HEK293 (cell line): Measurements from ENCODE around the gene C1orf226.

ENCODE experiments used
- CTCF ChIA-PET: fragments of 350-600 bp; formaldehyde crosslinking; extraction: SDS; loops from one replicate; lab custom pipeline; 2021; ENCODE audit warnings: antibody characterized with exemption; lab: Yijun Ruan, JAX
- POLR2A ChIA-PET: fragments of 300-600 bp; formaldehyde crosslinking; extraction: SDS; loops from one replicate; lab custom pipeline; 2020; ENCODE audit warnings: antibody characterized with exemption, inconsistent platforms; lab: Yijun Ruan, JAX
- H3K27ac ChIP-seq: fragments of 200-500 bp; sonication (Bioruptor generic); 2 replicates; pipeline ENCODE4 v1.5.1; 2014; ENCODE audit warnings: low read depth, low read length, control low read depth, inconsistent platforms; ENCODE audit errors: extremely low read depth
- H3K36me3 ChIP-seq, 2 experiments: fragments of 200-500 bp in 1 of 2; sonication (Bioruptor generic) in 1 of 2; 1 replicate in 1 of 2; 2 replicates in 1 of 2; pipeline ENCODE4 v1.5.1; 2014 to 2017; ENCODE audit warnings: inconsistent platforms in 2 of 2, low read length in 2 of 2; ENCODE audit not compliant: control insufficient read depth in 2 of 2, insufficient read depth in 1 of 2
- H3K4me1 ChIP-seq: fragments of 200-500 bp; sonication (Bioruptor generic); 2 replicates; pipeline ENCODE4 v1.5.1; 2014; ENCODE audit warnings: mild to moderate bottlenecking, low read length, inconsistent platforms; ENCODE audit not compliant: control insufficient read depth, insufficient read depth
- H3K4me3 ChIP-seq: 2 replicates; pipeline ENCODE4 v1.5.1; 2011; ENCODE audit warnings: low read depth, mild to moderate bottlenecking, control low read depth, low read length, moderate library complexity
- H3K9me3 ChIP-seq: fragments of 200-500 bp; sonication (Bioruptor generic); 2 replicates; pipeline ENCODE4 v1.5.1; 2014; ENCODE audit warnings: low read depth, low read length, inconsistent platforms; ENCODE audit not compliant: control insufficient read depth, insufficient read depth
- CTCF ChIP-seq: fragments of 450-650 bp; formaldehyde crosslinking; IDR thresholded peaks from 2 replicates; pipeline ENCODE4 v1.5.1; 2016; ENCODE audit warnings: missing biosample characterization, missing genetic modification characterization
- IKZF3 ChIP-seq: fragments of 450-650 bp; IDR thresholded peaks from 2 replicates; pipeline ENCODE4 v1.5.0; 2018; ENCODE audit warnings: missing biosample characterization, mild to moderate bottlenecking, missing genetic modification characterization, moderate library complexity
- OSR2 ChIP-seq: fragments of 450-650 bp; formaldehyde crosslinking; IDR thresholded peaks from 2 replicates; pipeline ENCODE4 v1.5.1; 2016; ENCODE audit warnings: missing biosample characterization, missing genetic modification characterization
- SP3 ChIP-seq: fragments of 450-650 bp; formaldehyde crosslinking; IDR thresholded peaks from 2 replicates; pipeline ENCODE4 v1.5.1; 2016; ENCODE audit warnings: missing biosample characterization, missing genetic modification characterization
- TRIM28 ChIP-seq: IDR thresholded peaks from 2 replicates; pipeline ENCODE4 v1.6.1; 2011; ENCODE audit warnings: low read length, control low read depth, borderline replicate concordance
- ZBTB48 ChIP-seq: fragments of 450-650 bp; formaldehyde crosslinking; IDR thresholded peaks from 2 replicates; pipeline ENCODE4 v1.5.1; 2016; ENCODE audit warnings: missing biosample characterization, missing genetic modification characterization
- ZBTB8A ChIP-seq: fragments of 450-650 bp; formaldehyde crosslinking; IDR thresholded peaks from 2 replicates; pipeline ENCODE4 v1.5.1; 2016; ENCODE audit warnings: missing biosample characterization, missing genetic modification characterization
- ZFP41 ChIP-seq: fragments of 450-650 bp; formaldehyde crosslinking; IDR thresholded peaks from 2 replicates; pipeline ENCODE4 v1.5.1; 2016; ENCODE audit warnings: missing biosample characterization, missing genetic modification characterization, borderline replicate concordance
- ZNF10 ChIP-seq: fragments of 450-650 bp; formaldehyde crosslinking; IDR thresholded peaks from 2 replicates; pipeline ENCODE4 v1.5.1; 2017; ENCODE audit warnings: missing biosample characterization, missing genetic modification characterization
- ZNF138 ChIP-seq: fragments of 450-650 bp; formaldehyde crosslinking; IDR thresholded peaks from 2 replicates; pipeline ENCODE4 v1.5.1; 2016; ENCODE audit warnings: missing biosample characterization, missing genetic modification characterization, borderline replicate concordance
- ZNF16 ChIP-seq: fragments of 450-650 bp; formaldehyde crosslinking; IDR thresholded peaks from 2 replicates; pipeline ENCODE4 v1.5.1; 2016; ENCODE audit warnings: low read depth, missing biosample characterization, missing genetic modification characterization
- ZNF174 ChIP-seq: fragments of 450-650 bp; formaldehyde crosslinking; IDR thresholded peaks from 2 replicates; pipeline ENCODE4 v1.5.0; 2017; ENCODE audit warnings: missing biosample characterization, mild to moderate bottlenecking, missing genetic modification characterization
- ZNF214 ChIP-seq: fragments of 450-650 bp; formaldehyde crosslinking; IDR thresholded peaks from 2 replicates; pipeline ENCODE4 v1.5.1; 2017; ENCODE audit warnings: missing biosample characterization, mild to moderate bottlenecking, missing genetic modification characterization, borderline replicate concordance
- ZNF23 ChIP-seq: fragments of 450-650 bp; formaldehyde crosslinking; IDR thresholded peaks from 2 replicates; pipeline ENCODE4 v1.5.1; 2016; ENCODE audit warnings: missing biosample characterization, missing genetic modification characterization, borderline replicate concordance
- ZNF280C ChIP-seq: fragments of 450-650 bp; formaldehyde crosslinking; IDR thresholded peaks from 2 replicates; pipeline ENCODE4 v1.5.1; 2016; ENCODE audit warnings: missing biosample characterization, missing genetic modification characterization
- ZNF350 ChIP-seq: fragments of 450-650 bp; formaldehyde crosslinking; IDR thresholded peaks from 2 replicates; pipeline ENCODE4 v1.5.0; 2017; ENCODE audit warnings: missing biosample characterization, mild to moderate bottlenecking, missing genetic modification characterization
- ZNF354C ChIP-seq: fragments of 450-650 bp; formaldehyde crosslinking; IDR thresholded peaks from 2 replicates; pipeline ENCODE4 v1.5.1; 2016; ENCODE audit warnings: missing biosample characterization, missing genetic modification characterization, low read depth, borderline replicate concordance
- ZNF514 ChIP-seq: fragments of 450-650 bp; formaldehyde crosslinking; IDR thresholded peaks from 2 replicates; pipeline ENCODE4 v1.5.1; 2016; ENCODE audit warnings: missing biosample characterization, missing genetic modification characterization
- ZNF623 ChIP-seq: fragments of 450-650 bp; formaldehyde crosslinking; IDR thresholded peaks from 2 replicates; pipeline ENCODE4 v1.5.1; 2016; ENCODE audit warnings: missing biosample characterization, missing genetic modification characterization
- ZNF629 ChIP-seq: fragments of 450-650 bp; formaldehyde crosslinking; IDR thresholded peaks from 2 replicates; pipeline ENCODE4 v1.5.1; 2017; ENCODE audit warnings: missing biosample characterization, missing genetic modification characterization
- ZNF664 ChIP-seq: fragments of 450-650 bp; formaldehyde crosslinking; IDR thresholded peaks from 2 replicates; pipeline ENCODE4 v1.5.1; 2016; ENCODE audit warnings: missing biosample characterization, missing genetic modification characterization
- ZNF701 ChIP-seq: fragments of 450-650 bp; formaldehyde crosslinking; IDR thresholded peaks from 2 replicates; pipeline ENCODE4 v1.5.1; 2016; ENCODE audit warnings: missing biosample characterization, missing genetic modification characterization
- ZNF768 ChIP-seq: fragments of 450-650 bp; formaldehyde crosslinking; IDR thresholded peaks from 2 replicates; pipeline ENCODE4 v1.5.1; 2018; ENCODE audit warnings: missing biosample characterization, mild to moderate bottlenecking, missing genetic modification characterization
- TF ChIP-seq, protein P1 (sequence below): fragments of 450-650 bp; formaldehyde crosslinking; IDR thresholded peaks from 2 replicates; pipeline ENCODE4 v1.5.1; 2016; ENCODE audit warnings: missing biosample characterization, missing genetic modification characterization

C1orf226 gene

GRCh38 chr1:162366671-162367070 lies 14.9 kb upstream of the C1orf226 start:
- ChIA-PET CTCF (interaction anchor here (3.8 kb wide), 1 partner anchor 9 kb away, joined by 17 read pairs; no protein-coding TSS in a partner anchor), POLR2A (interaction anchor here (1.4 kb wide), 1 partner anchor 11 kb away, joined by 3 read pairs; no protein-coding TSS in a partner anchor)
- Histone ChIP-seq H3K27ac (no peak overlapping the region), H3K36me3 (peaks cover 0 to 4% of the 10 kb centered on the region in 2 experiments; a peak in 2 of 3 replicates), H3K4me3 (no peak overlapping the region), H3K9me3 (no peaks in the 10 kb centered on the region), H3K4me1 (no peaks in the 10 kb centered on the region)
- TF ChIP-seq ZNF768 (tag by site-specific recombination) (no peak), ZNF280C (no peak), ZFP41 (no peak), ZNF23 (tag by site-specific recombination) (no peak), OSR2 (tag by site-specific recombination) (no peak), ZNF350 (tag by site-specific recombination) (no peak), ZBTB8A (tag by site-specific recombination) (no peak), ZNF701 (tag by site-specific recombination) (no peak), ZNF138 (tag by site-specific recombination) (no peak)

DNA sequence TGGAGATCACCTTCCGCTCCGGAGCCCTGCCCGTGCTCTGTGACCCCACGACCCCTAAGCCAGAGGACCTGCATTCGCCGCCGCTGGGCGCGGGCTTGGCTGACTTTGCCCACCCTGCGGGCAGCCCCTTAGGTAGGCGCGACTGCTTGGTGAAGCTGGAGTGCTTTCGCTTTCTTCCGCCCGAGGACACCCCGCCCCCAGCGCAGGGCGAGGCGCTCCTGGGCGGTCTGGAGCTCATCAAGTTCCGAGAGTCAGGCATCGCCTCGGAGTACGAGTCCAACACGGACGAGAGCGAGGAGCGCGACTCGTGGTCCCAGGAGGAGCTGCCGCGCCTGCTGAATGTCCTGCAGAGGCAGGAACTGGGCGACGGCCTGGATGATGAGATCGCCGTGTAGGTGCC lies 14.5 kb upstream of the C1orf226 start:
- CTCF ChIA-PET = interaction anchor here (3.8 kb wide), 1 partner anchor 9 kb away, joined by 17 read pairs; no protein-coding TSS in a partner anchor
- Histone ChIP-seq H3K36me3 (peaks cover 0 to 4% of the 10 kb centered on the region in 2 experiments; a peak in 2 of 3 replicates), H3K4me3 (no peak overlapping the region), H3K4me1 (no peaks in the 10 kb centered on the region), H3K9me3 (no peaks in the 10 kb centered on the region), H3K27ac (no peak overlapping the region)
- no peak for TF ChIP-seq ZNF623
- POLR2A ChIA-PET = interaction anchor here (1.4 kb wide), 1 partner anchor 11 kb away, joined by 3 read pairs; no protein-coding TSS in a partner anchor

- Histone ChIP-seq H3K36me3 (peaks cover 0 to 4% of the 10 kb centered on the region in 2 experiments; a peak in 2 of 3 replicates), H3K4me3 (no peak overlapping the region), H3K4me1 (no peaks in the 10 kb centered on the region), H3K27ac (no peak overlapping the region), H3K9me3 (no peaks in the 10 kb centered on the region)
- ChIA-PET CTCF (interaction anchor here (3.8 kb wide), 1 partner anchor 10 kb away, joined by 17 read pairs; no protein-coding TSS in a partner anchor), POLR2A (no interaction called here)
- no peak for TF ChIP-seq ZNF629 (tag by site-specific recombination)
- TF ChIP-seq TRIM28 = no peak
- no peak for TF ChIP-seq ZNF354C (tag by site-specific recombination)
- TF ChIP-seq ZNF10 = no peak
- TF ChIP-seq ZNF174 = no peak
- no peak for TF ChIP-seq IKZF3 (tag by site-specific recombination)
- no peak for TF ChIP-seq ZNF16 (tag by site-specific recombination)
- no peak for TF ChIP-seq CTCF (tag by site-specific recombination)
- TF ChIP-seq, protein P1, sequence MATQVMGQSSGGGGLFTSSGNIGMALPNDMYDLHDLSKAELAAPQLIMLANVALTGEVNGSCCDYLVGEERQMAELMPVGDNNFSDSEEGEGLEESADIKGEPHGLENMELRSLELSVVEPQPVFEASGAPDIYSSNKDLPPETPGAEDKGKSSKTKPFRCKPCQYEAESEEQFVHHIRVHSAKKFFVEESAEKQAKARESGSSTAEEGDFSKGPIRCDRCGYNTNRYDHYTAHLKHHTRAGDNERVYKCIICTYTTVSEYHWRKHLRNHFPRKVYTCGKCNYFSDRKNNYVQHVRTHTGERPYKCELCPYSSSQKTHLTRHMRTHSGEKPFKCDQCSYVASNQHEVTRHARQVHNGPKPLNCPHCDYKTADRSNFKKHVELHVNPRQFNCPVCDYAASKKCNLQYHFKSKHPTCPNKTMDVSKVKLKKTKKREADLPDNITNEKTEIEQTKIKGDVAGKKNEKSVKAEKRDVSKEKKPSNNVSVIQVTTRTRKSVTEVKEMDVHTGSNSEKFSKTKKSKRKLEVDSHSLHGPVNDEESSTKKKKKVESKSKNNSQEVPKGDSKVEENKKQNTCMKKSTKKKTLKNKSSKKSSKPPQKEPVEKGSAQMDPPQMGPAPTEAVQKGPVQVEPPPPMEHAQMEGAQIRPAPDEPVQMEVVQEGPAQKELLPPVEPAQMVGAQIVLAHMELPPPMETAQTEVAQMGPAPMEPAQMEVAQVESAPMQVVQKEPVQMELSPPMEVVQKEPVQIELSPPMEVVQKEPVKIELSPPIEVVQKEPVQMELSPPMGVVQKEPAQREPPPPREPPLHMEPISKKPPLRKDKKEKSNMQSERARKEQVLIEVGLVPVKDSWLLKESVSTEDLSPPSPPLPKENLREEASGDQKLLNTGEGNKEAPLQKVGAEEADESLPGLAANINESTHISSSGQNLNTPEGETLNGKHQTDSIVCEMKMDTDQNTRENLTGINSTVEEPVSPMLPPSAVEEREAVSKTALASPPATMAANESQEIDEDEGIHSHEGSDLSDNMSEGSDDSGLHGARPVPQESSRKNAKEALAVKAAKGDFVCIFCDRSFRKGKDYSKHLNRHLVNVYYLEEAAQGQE (tag by site-specific recombination) = no peak
- no peak for TF ChIP-seq ZNF664 (tag by site-specific recombination)
- TF ChIP-seq ZNF214 (tag by site-specific recombination) = no peak
- no peak for TF ChIP-seq ZBTB48 (tag by site-specific recombination)
- no peak for TF ChIP-seq SP3
- TF ChIP-seq ZNF514 (tag by site-specific recombination) = no peak
These were observed 13.8 kb upstream of the C1orf226 start for GRCh38 chr1:162367772-162368171.
